HepG2 (cell line): ENCODE measurements around the gene CEP170. TPM values are rescaled to one million over a fixed set of nuclear protein-coding genes. Genes with fewer than 3 reads are reported as not detected.

Source experiments
- ATAC-seq: fragments of 200-7000 bp; cut with Tn5 transposase; 3 replicates; pipeline ENCODE4 v1.9.1; 2020; ENCODE audit warnings: mild to moderate bottlenecking, moderate library complexity
- BruUV-seq: library from RNA; stranded (reverse); fragments of 400-500 nt; replicated peaks from 2 replicates; lab custom pipeline; 2021; lab: Mats Ljungman, UMichigan
- CTCF ChIA-PET: fragments of 300-600 bp; formaldehyde crosslinking; extraction: SDS; loops from one replicate; lab custom pipeline; 2021; ENCODE audit warnings: low total read pairs, inconsistent platforms, low intra/inter-chr PET ratio; lab: Yijun Ruan, JAX
- POLR2A ChIA-PET: fragments of 350-600 bp; sonication (Branson Sonifier 250); formaldehyde crosslinking; loops from one replicate; lab custom pipeline; 2020; ENCODE audit warnings: antibody characterized with exemption, inconsistent platforms; lab: Yijun Ruan, JAX
- DNase-seq: peaks from one replicate; pipeline ENCODE4 v3.0.0-alpha.2; 2015; ENCODE audit warnings: low spot score
- FAIRE-seq: peaks from 3 replicates; lab custom pipeline; 2011; peaks lifted over from hg19 to GRCh38; lab: Jason Lieb, UNC
- H2AFZ ChIP-seq: one replicate; pipeline ENCODE4 v1.6.1; 2011; ENCODE audit warnings: low read length, inconsistent platforms
- H3K27ac ChIP-seq: fragments of 300-600 bp; 3 replicates; pipeline ENCODE4 v1.8.0; 2011; ENCODE audit warnings: mixed run types, mild to moderate bottlenecking, mixed read lengths, low read length, inconsistent platforms; ENCODE audit not compliant: insufficient read depth; ENCODE audit errors: extremely low read length
- H3K27me3 ChIP-seq, 2 experiments: fragments of 200-600 bp in 1 of 2; 2 replicates in 1 of 2; 3 replicates in 1 of 2; pipeline versions ENCODE4 v1.6.0 to v1.8.0; 2011; ENCODE audit warnings: low read length in 2 of 2, mild to moderate bottlenecking in 2 of 2, moderate library complexity in 2 of 2, inconsistent platforms in 1 of 2; ENCODE audit not compliant: insufficient read depth in 2 of 2, control insufficient read depth in 1 of 2
- H3K36me3 ChIP-seq, 2 experiments: fragments of 200-600 bp in 1 of 2; replicated peaks in 1 of 2; 2 replicates in 1 of 2; 3 replicates in 1 of 2; pipeline versions ENCODE4 v1.5.1 to v1.8.0; 2011; ENCODE audit warnings: low read length in 2 of 2, inconsistent platforms in 1 of 2; ENCODE audit not compliant: insufficient read depth in 2 of 2, control insufficient read depth in 1 of 2
- H3K4me1 ChIP-seq: 2 replicates; pipeline ENCODE4 v1.5.1; 2012; ENCODE audit warnings: low read length, inconsistent platforms; ENCODE audit not compliant: insufficient read depth
- H3K4me2 ChIP-seq: 2 replicates; pipeline ENCODE4 v1.6.0; 2011; ENCODE audit warnings: low read depth, low read length, inconsistent platforms
- H3K4me3 ChIP-seq, 3 experiments: fragments of 200-600 bp in 1 of 3; sonication (generic), shearing (Covaris generic) in 1 of 3; replicated peaks in 1 of 3; 2 replicates each; pipeline ENCODE4 v1.5.1; 2011 to 2016; ENCODE audit warnings: low read length in 3 of 3, inconsistent platforms in 2 of 3, low read depth in 2 of 3, mild to moderate bottlenecking in 2 of 3, control low read depth in 1 of 3, mixed read lengths in 1 of 3; ENCODE audit not compliant: insufficient read depth in 1 of 3
- H3K79me2 ChIP-seq: one replicate; pipeline ENCODE4 v1.6.1; 2011; ENCODE audit warnings: low read length, inconsistent platforms; ENCODE audit not compliant: insufficient read depth
- H3K9ac ChIP-seq: 2 replicates; pipeline ENCODE4 v1.6.0; 2011; ENCODE audit warnings: mild to moderate bottlenecking, low read depth, low read length, inconsistent platforms; ENCODE audit not compliant: insufficient read depth
- H3K9me3 ChIP-seq: 2 replicates; pipeline ENCODE4 v1.5.1; 2012; ENCODE audit warnings: mild to moderate bottlenecking, low read length
- H4K20me1 ChIP-seq: 2 replicates; pipeline ENCODE4 v1.6.0; 2011; ENCODE audit warnings: inconsistent platforms, mild to moderate bottlenecking, low read length, moderate library complexity; ENCODE audit not compliant: insufficient read depth
- ISX ChIP-seq: sonication (generic); formaldehyde crosslinking; conservative IDR thresholded peaks from 2 replicates; pipeline ENCODE4 v1.5.0; 2020; ENCODE audit warnings: missing genetic modification reagents
- RAD51 ChIP-seq: fragments of 450-650 bp; IDR thresholded peaks from 2 replicates; pipeline ENCODE4 v1.6.1; 2016; ENCODE audit warnings: borderline replicate concordance
- ZMAT3 ChIP-seq: sonication (generic); formaldehyde crosslinking; conservative IDR thresholded peaks from 2 replicates; pipeline ENCODE4 v1.7.0; 2021; ENCODE audit warnings: missing genetic modification reagents
- ZNF224 ChIP-seq: sonication (generic); formaldehyde crosslinking; IDR thresholded peaks from 2 replicates; pipeline ENCODE4 v1.5.0; 2020; ENCODE audit warnings: mild to moderate bottlenecking, missing genetic modification reagents
- ZNF724P ChIP-seq: sonication (generic); formaldehyde crosslinking; IDR thresholded peaks from 2 replicates; pipeline ENCODE4 v1.8.0; 2022; ENCODE audit warnings: missing genetic modification reagents, borderline replicate concordance
- WGBS: methylation state at CpG from one replicate; pipeline ENCODE4 v1.1.6; 2017; ENCODE audit warnings: low lambda C conversion rate; 5-methylcytosine and 5-hydroxymethylcytosine counted together
- in situ Hi-C: cut with HindIII; loops from 2 replicates; pipeline ENCODE4 v1.10.0; 2017; ENCODE audit warnings: low pct_unique_long_range_greater_than_20kb; ENCODE audit not compliant: extremely low pct_ligation_motif_present
- intact Hi-C: fragments of 100-400 bp; cut with micrococcal nuclease; formaldehyde crosslinking; loops from one replicate; pipeline ENCODE4 v1.10.0; 2022; ENCODE audit not compliant: unreplicated experiment
- polyA plus RNA-seq, 8 experiments: library from polyadenylated mRNA; depleted of rRNA in 3 of 8; stranded (reverse) in 7 of 8; unstranded in 1 of 8; fragments of >200 nt; fragmentation: Illumina TruSeq in 4 of 8; extraction: Trizol in 4 of 8; gene quantifications; 2 replicates each; pipeline versions ENCODE4 v1.2.1 to v1.2.3, GENCODE V29; 2011 to 2016; ENCODE audit warnings: low read depth in 4 of 8, missing spikeins in 1 of 8, mixed read lengths in 1 of 8; ENCODE audit not compliant: insufficient read depth in 1 of 8
- total RNA-seq, 5 experiments: library from RNA; depleted of rRNA; stranded (reverse); fragments of >200 nt; fragmentation: Illumina TruSeq; extraction: Trizol; gene quantifications; 2 replicates each; pipeline ENCODE4 v1.2.3, GENCODE V29; 2016; ENCODE audit warnings: low read depth in 1 of 5
- TF ChIP-seq, protein P1 (sequence below): sonication (generic); formaldehyde crosslinking; IDR thresholded peaks from 2 replicates; pipeline ENCODE4 v1.4.0; 2020; ENCODE audit warnings: missing genetic modification reagents

Gene CEP170
- total and polyA plus RNA-seq, 2 of the 13 experiments (the other 11 are each of a cell fraction or from before 2014, with no cell fraction given), result 23.0 to 28.6 TPM

DNA sequence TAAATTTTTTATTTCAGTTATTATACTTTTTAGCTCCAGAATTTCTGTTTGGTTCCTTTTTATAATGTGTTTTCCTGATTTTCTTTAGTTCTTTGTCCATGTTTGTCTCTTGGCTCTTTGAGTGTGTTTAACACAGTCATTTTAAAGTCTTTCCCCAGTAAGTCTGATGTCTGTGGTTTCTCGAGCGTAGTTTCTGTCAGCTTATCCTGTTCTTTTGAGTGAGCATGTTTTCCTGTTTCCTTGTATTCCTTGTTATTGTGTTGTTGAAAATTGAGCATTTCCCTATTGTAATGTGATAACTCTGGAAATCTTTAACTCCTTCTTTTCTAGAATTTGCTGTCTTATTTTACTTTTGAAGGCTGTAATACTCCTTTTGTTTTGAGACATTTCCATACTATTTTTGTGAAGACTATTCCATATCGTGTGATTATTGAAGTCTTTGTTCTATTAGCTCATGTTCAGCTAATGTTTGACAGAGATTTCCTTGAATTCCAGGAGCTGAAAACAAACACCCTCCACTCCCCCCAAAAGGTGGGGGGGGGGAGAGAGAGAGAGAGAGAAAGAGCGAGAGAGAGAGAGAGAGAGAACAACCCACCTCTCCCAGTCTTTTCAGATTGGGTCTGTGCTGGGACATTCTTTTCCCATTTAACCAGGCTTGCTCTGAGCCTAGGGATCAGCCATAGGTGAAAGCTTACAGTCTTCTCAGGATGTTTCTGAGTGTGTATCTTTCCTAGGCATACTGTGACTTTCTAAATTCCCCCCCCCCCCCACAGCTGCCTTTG lies 39.1 kb upstream of the CEP170 start:
- H4K20me1 ChIP-seq, result no peaks in the 10 kb centered on the region
- DNase-seq (no peak), ATAC-seq (no peak), FAIRE-seq (no peak)
- H2AFZ ChIP-seq, result no peak overlapping the region
- no peak for TF ChIP-seq ZNF224 (CRISPR knock-in tag)
- TF ChIP-seq, protein P1, sequence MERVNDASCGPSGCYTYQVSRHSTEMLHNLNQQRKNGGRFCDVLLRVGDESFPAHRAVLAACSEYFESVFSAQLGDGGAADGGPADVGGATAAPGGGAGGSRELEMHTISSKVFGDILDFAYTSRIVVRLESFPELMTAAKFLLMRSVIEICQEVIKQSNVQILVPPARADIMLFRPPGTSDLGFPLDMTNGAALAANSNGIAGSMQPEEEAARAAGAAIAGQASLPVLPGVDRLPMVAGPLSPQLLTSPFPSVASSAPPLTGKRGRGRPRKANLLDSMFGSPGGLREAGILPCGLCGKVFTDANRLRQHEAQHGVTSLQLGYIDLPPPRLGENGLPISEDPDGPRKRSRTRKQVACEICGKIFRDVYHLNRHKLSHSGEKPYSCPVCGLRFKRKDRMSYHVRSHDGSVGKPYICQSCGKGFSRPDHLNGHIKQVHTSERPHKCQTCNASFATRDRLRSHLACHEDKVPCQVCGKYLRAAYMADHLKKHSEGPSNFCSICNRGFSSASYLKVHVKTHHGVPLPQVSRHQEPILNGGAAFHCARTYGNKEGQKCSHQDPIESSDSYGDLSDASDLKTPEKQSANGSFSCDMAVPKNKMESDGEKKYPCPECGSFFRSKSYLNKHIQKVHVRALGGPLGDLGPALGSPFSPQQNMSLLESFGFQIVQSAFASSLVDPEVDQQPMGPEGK, result 0 out of 2 replicates have a peak, but pooled peaks have one; percentile 23
- no peak overlapping the region for H3K9ac ChIP-seq
- BruUV-seq, result no TSS peak
- ChIA-PET CTCF (no interaction called here), POLR2A (no interaction called here)
- no peak overlapping the region for H3K4me3 ChIP-seq
- no peaks in the 10 kb centered on the region; a peak in 2 of 5 replicates for H3K36me3 ChIP-seq
- in situ Hi-C loops (no loop called here), intact Hi-C loops (no loop called here)
- H3K4me2 ChIP-seq, result no peak overlapping the region
- H3K27ac ChIP-seq, result no peak overlapping the region
- no peaks in the 10 kb centered on the region for H3K9me3 ChIP-seq
- H3K79me2 ChIP-seq, result no peaks in the 10 kb centered on the region
- no peaks in the 10 kb centered on the region for H3K4me1 ChIP-seq
- WGBS, result 89% methylated on average over 4 of the region's 4 CpGs
- no peaks in the 10 kb centered on the region for H3K27me3 ChIP-seq

DNA sequence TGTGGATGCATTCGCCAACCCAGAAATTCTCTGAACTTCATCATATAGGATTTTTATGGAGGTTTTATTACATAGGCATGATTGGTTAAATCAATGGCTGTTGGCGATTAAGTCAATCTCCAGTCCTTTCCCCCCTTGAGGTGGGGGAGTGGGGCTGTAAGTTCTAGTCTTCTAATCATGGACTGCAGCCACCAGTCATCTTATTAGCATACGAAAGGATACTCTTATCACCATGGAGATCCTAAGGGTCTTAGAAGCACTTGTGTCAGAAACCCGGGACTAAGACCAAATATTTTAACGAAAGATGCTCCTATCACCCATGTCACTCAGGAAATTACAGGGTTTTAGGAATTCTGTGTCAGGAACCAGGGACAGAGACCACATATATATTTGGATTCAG lies 37.0 kb upstream of the CEP170 start:
- FAIRE-seq, result no peak
- intact Hi-C loops (no loop called here), in situ Hi-C loops (no loop called here)
- ChIA-PET POLR2A (no interaction called here), CTCF (no interaction called here)
- Histone ChIP-seq H2AFZ (no peak overlapping the region), H3K36me3 (no peaks in the 10 kb centered on the region; a peak in 2 of 5 replicates), H3K9ac (no peak overlapping the region), H3K27ac (no peak overlapping the region), H3K79me2 (no peaks in the 10 kb centered on the region), H3K4me1 (no peaks in the 10 kb centered on the region), H4K20me1 (no peaks in the 10 kb centered on the region), H3K4me3 (no peak overlapping the region), H3K27me3 (no peaks in the 10 kb centered on the region), H3K9me3 (no peaks in the 10 kb centered on the region), H3K4me2 (no peak overlapping the region)
- 94% methylated on average over 5 of the region's 5 CpGs for WGBS
- no TSS peak for BruUV-seq
- no peak for TF ChIP-seq ZMAT3
- no peak for TF ChIP-seq RAD51
- no peak for TF ChIP-seq ZNF724P (CRISPR knock-in tag)
- TF ChIP-seq ISX (CRISPR knock-in tag), result no peak
- no peak for DNase-seq
- ATAC-seq, result no peak
